ENCODE measurements around the gene PTK7. TPM values are rescaled to one million over a fixed set of nuclear protein-coding genes. Genes with fewer than 3 reads are reported as not detected.

Gene PTK7
- total RNA-seq, 6 experiments from 2014 or later, result 62.8 to 115 (median 66.7) TPM

- no peak overlapping the region for H3K4me3 Mint-ChIP-seq
- H3K9me3 Mint-ChIP-seq, result no peaks in the 10 kb centered on the region
- H3K36me3 Mint-ChIP-seq (ENCODE audit: low read depth), result no peaks in the 10 kb centered on the region
- peak overlapping the region; percentile 97 for H3K27ac Mint-ChIP-seq
- DNase-seq, result no peak
- peaks cover 80% of the 10 kb centered on the region for H3K4me1 Mint-ChIP-seq (ENCODE audit: low read depth)
- no peak for TF ChIP-seq CTCF (IDR thresholded peaks at IDR 0.05)
- H3K27me3 Mint-ChIP-seq (ENCODE audit: insufficient read depth), result peaks cover 7% of the 10 kb centered on the region
Observed at GRCh38 chr6:43119482-43119881, 43.4 kb downstream of the PTK7 start.

GRCh38 chr6:43120101-43120763 is 44.1 kb downstream of the PTK7 start:
- TF ChIP-seq CTCF (IDR thresholded peaks at IDR 0.05), result no peak
- Mint-ChIP-seq H3K27me3 (ENCODE audit: insufficient read depth) (peaks cover 9% of the 10 kb centered on the region), H3K4me1 (ENCODE audit: low read depth) (peaks cover 81% of the 10 kb centered on the region), H3K9me3 (no peaks in the 10 kb centered on the region), H3K36me3 (ENCODE audit: low read depth) (no peaks in the 10 kb centered on the region), H3K4me3 (peak overlapping the region; percentile 79), H3K27ac (peak overlapping the region; percentile 97)
- DNase-seq, result no peak

GRCh38 chr6:43120944-43121913 is 45.1 kb downstream of the PTK7 start:
- H3K27ac Mint-ChIP-seq, result peak overlapping the region; percentile 97
- H3K27me3 Mint-ChIP-seq (ENCODE audit: insufficient read depth), result peaks cover 7% of the 10 kb centered on the region
- DNase-seq, result peak; percentile 98
- peaks cover under 1% of the 10 kb centered on the region; the same call in 1 of the 2 replicates for H3K36me3 Mint-ChIP-seq (ENCODE audit: low read depth)
- H3K4me1 Mint-ChIP-seq (ENCODE audit: low read depth), result peaks cover 81% of the 10 kb centered on the region
- TF ChIP-seq CTCF (IDR thresholded peaks at IDR 0.05), result no peak; the same call in 1 of the 2 replicates
- H3K4me3 Mint-ChIP-seq, result peak overlapping the region; percentile 79
- no peaks in the 10 kb centered on the region for H3K9me3 Mint-ChIP-seq

GRCh38 chr6:43122146-43122545 is 46.0 kb downstream of the PTK7 start:
- Mint-ChIP-seq H3K4me1 (ENCODE audit: low read depth) (peaks cover 78% of the 10 kb centered on the region), H3K9me3 (no peaks in the 10 kb centered on the region), H3K27ac (peak overlapping the region; percentile 97), H3K36me3 (ENCODE audit: low read depth) (peaks cover 4% of the 10 kb centered on the region; the same call in 1 of the 2 replicates), H3K4me3 (peak overlapping the region; percentile 79), H3K27me3 (ENCODE audit: insufficient read depth) (peaks cover 4% of the 10 kb centered on the region)
- TF ChIP-seq CTCF (IDR thresholded peaks at IDR 0.05), result no peak
- no peak for DNase-seq

GRCh38 chr6:43123461-43124314 is 47.6 kb downstream of the PTK7 start:
- no peaks in the 10 kb centered on the region for H3K9me3 Mint-ChIP-seq
- peaks cover 4% of the 10 kb centered on the region; the same call in 1 of the 2 replicates for H3K36me3 Mint-ChIP-seq (ENCODE audit: low read depth)
- H3K27me3 Mint-ChIP-seq (ENCODE audit: insufficient read depth), result peaks cover 4% of the 10 kb centered on the region
- no peak for TF ChIP-seq CTCF (IDR thresholded peaks at IDR 0.05)
- peaks cover 80% of the 10 kb centered on the region for H3K4me1 Mint-ChIP-seq (ENCODE audit: low read depth)
- H3K4me3 Mint-ChIP-seq, result peak overlapping the region; percentile 74
- no peak for DNase-seq
- peak overlapping the region; percentile 97 for H3K27ac Mint-ChIP-seq
